ENCODE results near the gene OR2AG2.

DNA sequence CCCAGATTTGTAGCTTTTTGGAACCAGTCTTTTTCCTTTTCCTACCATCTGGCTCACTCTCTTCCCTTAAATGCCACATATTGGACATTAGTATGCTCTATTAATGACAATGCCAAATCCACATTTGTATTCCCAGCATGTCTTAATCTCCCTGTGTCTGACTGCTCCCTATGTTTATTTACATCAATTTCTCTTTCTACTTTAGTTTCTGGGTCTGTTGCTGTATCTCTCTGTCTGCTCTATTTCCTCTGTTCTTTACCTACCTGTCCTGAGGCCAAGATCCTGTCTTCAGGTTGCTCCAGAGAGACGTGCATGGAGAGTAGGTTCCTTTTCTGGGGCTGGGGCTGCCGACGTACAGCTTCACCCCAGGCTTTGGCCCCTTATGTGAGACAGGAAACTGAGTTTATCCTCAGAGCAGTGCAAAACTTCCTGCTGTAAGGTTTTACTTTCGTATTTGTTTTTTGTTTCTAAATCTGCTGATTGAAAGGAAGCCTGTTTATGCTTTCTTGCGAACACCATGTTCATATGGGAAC lies 25.6 kb downstream of the OR2AG2 start:
- TF ChIP-seq, protein P1, sequence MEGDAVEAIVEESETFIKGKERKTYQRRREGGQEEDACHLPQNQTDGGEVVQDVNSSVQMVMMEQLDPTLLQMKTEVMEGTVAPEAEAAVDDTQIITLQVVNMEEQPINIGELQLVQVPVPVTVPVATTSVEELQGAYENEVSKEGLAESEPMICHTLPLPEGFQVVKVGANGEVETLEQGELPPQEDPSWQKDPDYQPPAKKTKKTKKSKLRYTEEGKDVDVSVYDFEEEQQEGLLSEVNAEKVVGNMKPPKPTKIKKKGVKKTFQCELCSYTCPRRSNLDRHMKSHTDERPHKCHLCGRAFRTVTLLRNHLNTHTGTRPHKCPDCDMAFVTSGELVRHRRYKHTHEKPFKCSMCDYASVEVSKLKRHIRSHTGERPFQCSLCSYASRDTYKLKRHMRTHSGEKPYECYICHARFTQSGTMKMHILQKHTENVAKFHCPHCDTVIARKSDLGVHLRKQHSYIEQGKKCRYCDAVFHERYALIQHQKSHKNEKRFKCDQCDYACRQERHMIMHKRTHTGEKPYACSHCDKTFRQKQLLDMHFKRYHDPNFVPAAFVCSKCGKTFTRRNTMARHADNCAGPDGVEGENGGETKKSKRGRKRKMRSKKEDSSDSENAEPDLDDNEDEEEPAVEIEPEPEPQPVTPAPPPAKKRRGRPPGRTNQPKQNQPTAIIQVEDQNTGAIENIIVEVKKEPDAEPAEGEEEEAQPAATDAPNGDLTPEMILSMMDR (IDR thresholded peaks at IDR 0.05; ENCODE audit: low read depth, low read length): no peak
- no peak for TF ChIP-seq EZH2phosphoT487 (IDR thresholded peaks at IDR 0.05; ENCODE audit: low read depth)

All from OCI-LY3 (cell line).